ENCODE measurements around the gene TTC39B.

TTC39B gene

GRCh38 chr9:15154677-15155076 is 152.3 kb downstream of the TTC39B start:
- H3K9me3 ChIP-seq (replicated peaks; ENCODE audit: insufficient read depth, low read length), result no peaks in the 10 kb centered on the region
- no peaks in the 10 kb centered on the region for H3K36me3 ChIP-seq (replicated peaks; ENCODE audit: insufficient read depth, low read length)
- no peak overlapping the region for H3K4me3 ChIP-seq (ENCODE audit: low read length)
- TF ChIP-seq EZH2 (optimal IDR thresholded peaks at IDR 0.05; ENCODE audit: low read depth, low read length), result no peak
- TF ChIP-seq, protein P1, sequence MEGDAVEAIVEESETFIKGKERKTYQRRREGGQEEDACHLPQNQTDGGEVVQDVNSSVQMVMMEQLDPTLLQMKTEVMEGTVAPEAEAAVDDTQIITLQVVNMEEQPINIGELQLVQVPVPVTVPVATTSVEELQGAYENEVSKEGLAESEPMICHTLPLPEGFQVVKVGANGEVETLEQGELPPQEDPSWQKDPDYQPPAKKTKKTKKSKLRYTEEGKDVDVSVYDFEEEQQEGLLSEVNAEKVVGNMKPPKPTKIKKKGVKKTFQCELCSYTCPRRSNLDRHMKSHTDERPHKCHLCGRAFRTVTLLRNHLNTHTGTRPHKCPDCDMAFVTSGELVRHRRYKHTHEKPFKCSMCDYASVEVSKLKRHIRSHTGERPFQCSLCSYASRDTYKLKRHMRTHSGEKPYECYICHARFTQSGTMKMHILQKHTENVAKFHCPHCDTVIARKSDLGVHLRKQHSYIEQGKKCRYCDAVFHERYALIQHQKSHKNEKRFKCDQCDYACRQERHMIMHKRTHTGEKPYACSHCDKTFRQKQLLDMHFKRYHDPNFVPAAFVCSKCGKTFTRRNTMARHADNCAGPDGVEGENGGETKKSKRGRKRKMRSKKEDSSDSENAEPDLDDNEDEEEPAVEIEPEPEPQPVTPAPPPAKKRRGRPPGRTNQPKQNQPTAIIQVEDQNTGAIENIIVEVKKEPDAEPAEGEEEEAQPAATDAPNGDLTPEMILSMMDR (IDR thresholded peaks at IDR 0.05; ENCODE audit: low read length), result no peak
- TF ChIP-seq EZH2phosphoT487 (IDR thresholded peaks at IDR 0.05; ENCODE audit: low read length), result no peak
- H3K9me2 ChIP-seq (replicated peaks; ENCODE audit: insufficient read depth, low read length), result no peaks in the 10 kb centered on the region
- H3K27me3 ChIP-seq (replicated peaks; ENCODE audit: insufficient read depth, low read length), result no peaks in the 10 kb centered on the region
- no peaks in the 10 kb centered on the region for H4K20me1 ChIP-seq (ENCODE audit: insufficient read depth, low read length)
- no peaks in the 10 kb centered on the region for H3K79me2 ChIP-seq (ENCODE audit: low read length)
- H3K4me2 ChIP-seq (ENCODE audit: low read depth, low read length), result no peak overlapping the region
- no peaks in the 10 kb centered on the region for H3F3A ChIP-seq (ENCODE audit: insufficient read depth, low read length)
- H3K4me1 ChIP-seq (ENCODE audit: low read length), result no peaks in the 10 kb centered on the region
- no peak for DNase-seq
- H3K27ac ChIP-seq (ENCODE audit: low read length), result no peak overlapping the region
- H2AFZ ChIP-seq (ENCODE audit: low read length), result no peak overlapping the region
- no peak overlapping the region for H3K9ac ChIP-seq (ENCODE audit: low read length)

DNA sequence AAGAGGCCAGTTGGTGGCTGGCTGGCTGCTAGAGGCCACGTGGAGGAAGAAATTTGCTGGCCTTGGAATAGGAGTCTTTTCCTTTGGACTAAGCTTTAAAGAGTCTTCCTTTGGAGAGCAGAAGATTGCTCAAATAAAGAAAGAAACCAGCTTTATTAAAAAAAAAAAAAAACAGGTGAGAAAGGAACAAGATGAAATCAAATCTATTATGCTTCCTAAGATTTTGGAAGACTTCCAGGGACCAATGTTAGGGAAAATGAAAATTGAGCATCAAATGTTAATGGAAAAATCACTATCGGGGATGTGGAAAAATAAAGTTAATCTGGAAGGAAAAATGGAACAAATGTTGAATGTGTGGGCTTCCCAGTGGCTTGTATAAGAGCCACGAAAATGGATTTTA is 153.1 kb downstream of the TTC39B start:
- H3K9ac ChIP-seq (ENCODE audit: low read length), result no peak overlapping the region
- H3K27me3 ChIP-seq (replicated peaks; ENCODE audit: insufficient read depth, low read length), result no peaks in the 10 kb centered on the region
- H3K27ac ChIP-seq (ENCODE audit: low read length), result no peak overlapping the region
- no peak overlapping the region for H3K4me3 ChIP-seq (ENCODE audit: low read length)
- no peaks in the 10 kb centered on the region for H4K20me1 ChIP-seq (ENCODE audit: insufficient read depth, low read length)
- H2AFZ ChIP-seq (ENCODE audit: low read length), result no peak overlapping the region
- H3K36me3 ChIP-seq (replicated peaks; ENCODE audit: insufficient read depth, low read length), result no peaks in the 10 kb centered on the region
- DNase-seq, result no peak
- no peak overlapping the region for H3K4me2 ChIP-seq (ENCODE audit: low read depth, low read length)
- H3K9me2 ChIP-seq (replicated peaks; ENCODE audit: insufficient read depth, low read length), result no peaks in the 10 kb centered on the region
- no peaks in the 10 kb centered on the region for H3F3A ChIP-seq (ENCODE audit: insufficient read depth, low read length)
- H3K9me3 ChIP-seq (replicated peaks; ENCODE audit: insufficient read depth, low read length), result no peaks in the 10 kb centered on the region
- TF ChIP-seq, protein P1 (IDR thresholded peaks at IDR 0.05; ENCODE audit: low read length), result no peak
- no peak for TF ChIP-seq EZH2phosphoT487 (IDR thresholded peaks at IDR 0.05; ENCODE audit: low read length)
- TF ChIP-seq EZH2 (optimal IDR thresholded peaks at IDR 0.05; ENCODE audit: low read depth, low read length), result no peak
- H3K79me2 ChIP-seq (ENCODE audit: low read length), result no peaks in the 10 kb centered on the region
- H3K4me1 ChIP-seq (ENCODE audit: low read length), result no peaks in the 10 kb centered on the region

GRCh38 chr9:15150939-15151338 is 156.1 kb downstream of the TTC39B start:
- no peaks in the 10 kb centered on the region for H3K9me2 ChIP-seq (replicated peaks; ENCODE audit: insufficient read depth, low read length)
- H3K27ac ChIP-seq (ENCODE audit: low read length), result no peak overlapping the region
- no peak for DNase-seq
- H3F3A ChIP-seq (ENCODE audit: insufficient read depth, low read length), result no peaks in the 10 kb centered on the region
- no peaks in the 10 kb centered on the region for H3K27me3 ChIP-seq (replicated peaks; ENCODE audit: insufficient read depth, low read length)
- H3K9me3 ChIP-seq (replicated peaks; ENCODE audit: insufficient read depth, low read length), result no peaks in the 10 kb centered on the region
- no peak overlapping the region for H3K4me3 ChIP-seq (ENCODE audit: low read length)
- H3K4me1 ChIP-seq (ENCODE audit: low read length), result no peaks in the 10 kb centered on the region
- TF ChIP-seq EZH2 (optimal IDR thresholded peaks at IDR 0.05; ENCODE audit: low read depth, low read length), result no peak
- TF ChIP-seq, protein P1 (IDR thresholded peaks at IDR 0.05; ENCODE audit: low read length), result no peak
- TF ChIP-seq EZH2phosphoT487 (IDR thresholded peaks at IDR 0.05; ENCODE audit: low read length), result no peak
- no peak overlapping the region for H3K4me2 ChIP-seq (ENCODE audit: low read depth, low read length)
- H3K9ac ChIP-seq (ENCODE audit: low read length), result no peak overlapping the region
- no peaks in the 10 kb centered on the region for H3K36me3 ChIP-seq (replicated peaks; ENCODE audit: insufficient read depth, low read length)
- H3K79me2 ChIP-seq (ENCODE audit: low read length), result no peaks in the 10 kb centered on the region
- no peak overlapping the region for H2AFZ ChIP-seq (ENCODE audit: low read length)
- H4K20me1 ChIP-seq (ENCODE audit: insufficient read depth, low read length), result no peaks in the 10 kb centered on the region

Data from MM.1S (cell line).